Measurements from ENCODE around the gene OR52E6.

DNA sequence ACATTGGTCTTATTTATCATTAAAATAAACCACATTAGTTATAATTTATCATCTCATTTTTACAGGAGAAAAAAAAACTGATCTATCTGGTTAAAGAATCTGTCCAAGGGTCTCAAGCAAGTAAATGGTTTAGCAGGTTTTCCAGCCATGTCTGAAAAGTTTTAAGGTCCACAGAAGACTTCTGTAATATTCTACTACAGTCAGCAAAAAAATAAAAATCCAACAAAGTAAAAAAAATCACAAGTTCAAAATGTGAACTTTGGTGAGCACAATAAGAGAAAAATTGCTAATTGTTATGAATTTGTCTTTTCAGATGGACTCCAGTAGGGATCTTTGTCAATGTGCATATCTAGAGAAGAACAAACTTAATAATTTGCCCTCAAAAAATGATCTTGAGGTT lies 40.1 kb upstream of the OR52E6 start:
- TF ChIP-seq, protein P1, sequence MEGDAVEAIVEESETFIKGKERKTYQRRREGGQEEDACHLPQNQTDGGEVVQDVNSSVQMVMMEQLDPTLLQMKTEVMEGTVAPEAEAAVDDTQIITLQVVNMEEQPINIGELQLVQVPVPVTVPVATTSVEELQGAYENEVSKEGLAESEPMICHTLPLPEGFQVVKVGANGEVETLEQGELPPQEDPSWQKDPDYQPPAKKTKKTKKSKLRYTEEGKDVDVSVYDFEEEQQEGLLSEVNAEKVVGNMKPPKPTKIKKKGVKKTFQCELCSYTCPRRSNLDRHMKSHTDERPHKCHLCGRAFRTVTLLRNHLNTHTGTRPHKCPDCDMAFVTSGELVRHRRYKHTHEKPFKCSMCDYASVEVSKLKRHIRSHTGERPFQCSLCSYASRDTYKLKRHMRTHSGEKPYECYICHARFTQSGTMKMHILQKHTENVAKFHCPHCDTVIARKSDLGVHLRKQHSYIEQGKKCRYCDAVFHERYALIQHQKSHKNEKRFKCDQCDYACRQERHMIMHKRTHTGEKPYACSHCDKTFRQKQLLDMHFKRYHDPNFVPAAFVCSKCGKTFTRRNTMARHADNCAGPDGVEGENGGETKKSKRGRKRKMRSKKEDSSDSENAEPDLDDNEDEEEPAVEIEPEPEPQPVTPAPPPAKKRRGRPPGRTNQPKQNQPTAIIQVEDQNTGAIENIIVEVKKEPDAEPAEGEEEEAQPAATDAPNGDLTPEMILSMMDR (conservative IDR thresholded peaks at IDR 0.05; ENCODE audit: low read length): no peak
- no peak for TF ChIP-seq EZH2phosphoT487 (IDR thresholded peaks at IDR 0.05; ENCODE audit: borderline replicate concordance, low read depth, low read length)
